Activated CD4-positive, alpha-beta T cell treated with anti-CD3 and anti-CD28 coated beads, Interleukin-2, amount 50 U/mL, for 24 hours (primary cell): ENCODE measurements around the gene EXOC6B.

Experiments
- DNase-seq, 2 donors: peaks; one replicate each; pipeline ENCODE4 v3.0.0-alpha.2; 2020; ENCODE audit warnings: low read depth in 1 of 2, low spot score in 1 of 2

The EXOC6B gene

DNA sequence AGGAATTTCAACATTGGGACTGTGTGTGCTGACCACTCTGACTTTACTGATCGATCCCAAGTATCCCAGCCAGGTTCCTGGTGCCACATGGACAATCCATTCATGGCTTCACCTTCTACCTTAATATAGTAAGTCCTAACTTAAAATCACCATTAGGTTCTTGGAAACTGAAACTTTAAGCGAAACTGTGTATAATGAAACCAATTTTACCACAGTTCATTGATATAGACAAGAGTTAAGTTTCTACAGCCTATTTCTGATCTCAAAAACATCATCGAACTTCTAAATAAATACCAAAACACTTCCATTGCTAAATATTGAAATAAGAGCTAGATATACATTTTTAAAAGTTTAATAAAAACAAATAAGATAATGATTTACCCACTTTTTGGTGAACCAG lies 4.4 kb upstream of the EXOC6B start:
- no peak for DNase-seq

- DNase-seq, result no peak
These were observed 3.1 kb upstream of the EXOC6B start for GRCh38 chr2:72828840-72829507.

GRCh38 chr2:72827966-72828646 lies 2.3 kb upstream of the EXOC6B start:
- DNase-seq, result no peak

- no peak for DNase-seq
These were observed 1.7 kb upstream of the EXOC6B start for GRCh38 chr2:72827487-72827886.

GRCh38 chr2:72826156-72826477 lies 284 bp upstream of the EXOC6B start:
- no peak for DNase-seq

DNA sequence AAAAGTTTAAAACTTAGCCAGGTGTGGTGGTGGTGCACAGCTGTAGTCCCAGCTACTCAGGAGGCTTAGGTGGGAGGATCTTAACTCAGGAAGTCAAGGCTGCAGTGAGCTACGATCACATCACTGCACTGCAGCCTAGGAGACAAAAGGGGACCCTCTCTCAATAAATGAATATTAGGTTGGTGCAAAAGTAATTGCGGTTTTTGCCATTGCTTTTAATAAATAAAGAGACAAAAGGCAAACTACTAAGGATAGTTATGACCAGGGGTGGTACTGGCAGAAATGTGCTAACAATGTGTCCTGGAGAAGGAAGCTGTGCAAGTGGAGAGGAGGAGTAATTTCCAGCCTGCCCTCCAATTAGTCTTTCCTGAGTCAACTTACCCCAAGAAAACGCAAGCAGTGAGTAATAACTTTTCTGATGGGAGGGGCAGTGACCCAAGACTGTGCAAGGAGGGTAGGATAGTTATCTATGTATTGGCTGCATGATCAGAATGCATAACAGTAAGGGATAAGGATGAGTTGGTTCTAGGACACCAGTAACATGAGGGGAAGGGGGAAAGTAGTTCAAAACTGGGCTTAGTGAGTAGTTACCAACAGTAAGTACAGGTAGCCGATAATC lies 1.5 kb downstream of the EXOC6B start:
- peak in 1 of 2 donors; percentile 7 for DNase-seq

GRCh38 chr2:72822794-72823193 lies 3.0 kb downstream of the EXOC6B start:
- no peak for DNase-seq

DNA sequence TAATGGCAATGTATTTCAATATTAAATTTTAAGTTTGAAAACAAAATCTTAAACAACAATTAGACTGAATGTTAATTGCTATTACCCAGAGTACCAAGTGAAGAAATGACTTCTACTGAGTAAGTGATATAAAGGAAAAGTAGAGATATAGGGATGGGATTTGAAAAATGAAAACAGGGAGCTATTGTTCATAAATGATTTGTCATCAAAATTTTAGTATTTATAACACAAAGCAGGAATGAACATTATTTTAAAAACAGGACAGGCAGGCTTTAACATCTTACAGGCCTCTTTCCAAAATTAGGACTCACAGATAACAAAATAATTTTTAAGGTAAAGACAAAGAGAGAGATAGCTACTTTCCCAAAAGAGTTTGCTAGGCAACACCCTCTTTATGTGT lies 3.9 kb downstream of the EXOC6B start:
- no peak for DNase-seq

GRCh38 chr2:72821118-72821517 lies 4.7 kb downstream of the EXOC6B start:
- DNase-seq, result no peak

DNA sequence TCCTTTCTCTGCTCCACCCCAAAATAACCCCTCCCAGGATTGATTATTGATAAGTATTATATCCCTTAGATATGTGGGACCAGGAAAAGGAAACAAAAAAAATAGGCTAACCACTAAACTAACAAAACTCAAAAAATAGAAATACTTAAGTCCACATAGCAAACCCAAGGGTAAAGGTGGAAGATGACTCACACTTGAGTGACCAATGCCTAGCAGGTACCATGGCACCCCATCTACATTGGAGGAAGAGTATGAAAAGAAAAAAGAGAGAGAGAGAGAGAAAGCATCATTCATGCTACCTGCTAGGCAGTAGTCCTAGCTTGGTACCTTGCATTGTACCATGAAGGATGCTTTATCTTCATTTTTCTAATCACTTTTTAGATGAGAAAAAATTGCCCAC lies 6.3 kb downstream of the EXOC6B start:
- DNase-seq, result no peak

GRCh38 chr2:72815655-72816278 lies 10.1 kb downstream of the EXOC6B start:
- no peak for DNase-seq

DNA sequence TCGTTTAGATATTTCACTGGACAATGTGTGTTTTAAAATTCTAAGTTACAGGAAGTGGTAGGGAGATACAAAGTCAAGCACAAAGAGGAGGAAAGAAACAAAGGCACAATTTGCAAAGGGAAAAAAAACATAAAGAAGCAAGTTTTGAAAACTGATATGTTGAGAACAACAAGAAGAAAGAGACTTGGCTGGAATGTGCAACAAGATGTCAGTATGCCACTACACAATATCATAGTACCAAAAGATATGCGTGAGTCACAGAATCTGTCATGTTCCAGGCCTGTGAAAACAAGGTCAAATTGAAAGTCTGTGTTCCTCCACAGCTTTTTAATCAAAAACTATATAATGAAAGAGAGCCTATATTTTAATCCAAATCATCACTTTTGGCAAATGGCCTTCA lies 12.0 kb downstream of the EXOC6B start:
- no peak for DNase-seq

- DNase-seq, result no peak
These were observed 15.7 kb downstream of the EXOC6B start for GRCh38 chr2:72810165-72810564.

DNA sequence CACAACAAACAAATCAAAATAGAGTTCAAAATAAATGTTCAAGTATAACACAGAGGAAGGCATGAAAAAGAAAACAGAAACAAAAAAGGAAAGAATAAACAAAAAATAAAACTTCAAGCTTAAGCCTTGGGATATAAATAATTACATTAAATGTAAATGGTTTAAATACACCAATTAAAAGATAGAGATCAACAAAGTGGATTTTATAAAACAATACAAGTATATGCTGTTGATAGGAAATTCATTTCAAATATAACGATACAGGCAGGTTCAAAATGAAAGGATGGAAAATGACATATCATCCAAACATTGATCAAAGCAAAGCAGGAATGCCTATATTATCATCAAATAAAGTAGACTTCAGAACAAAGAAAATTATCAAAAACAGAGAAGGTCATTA lies 16.7 kb downstream of the EXOC6B start:
- no peak for DNase-seq

DNA sequence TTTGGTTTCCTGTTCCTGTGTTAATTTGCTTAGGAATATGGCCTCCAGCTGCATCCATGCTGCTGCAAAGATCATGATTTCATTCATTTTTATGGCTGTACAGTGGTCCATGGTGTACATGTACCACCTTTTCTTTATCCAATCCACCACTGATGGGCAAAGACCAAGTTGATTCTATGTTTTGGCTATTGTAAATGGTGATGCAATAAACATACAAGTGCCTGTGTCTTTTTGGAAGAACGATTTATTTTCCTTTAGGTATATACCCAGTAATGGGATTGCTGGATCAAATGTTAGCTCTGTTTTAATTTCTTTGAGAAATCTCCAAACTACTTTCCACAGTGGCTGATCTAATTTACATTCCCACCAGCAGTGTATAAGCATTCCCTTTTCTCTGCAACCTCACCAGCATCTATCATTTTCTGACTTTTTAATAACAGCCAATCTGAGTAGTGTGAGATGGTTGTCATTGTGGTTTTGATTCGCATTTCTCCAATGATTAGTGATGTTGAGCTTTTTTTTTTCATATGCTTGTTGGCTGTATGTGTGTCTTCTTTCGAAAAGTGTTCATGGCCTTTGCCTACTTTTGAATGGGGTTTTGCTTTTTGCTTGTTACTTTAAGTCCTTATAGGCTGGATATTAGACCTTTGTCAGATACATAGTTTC lies 19.4 kb downstream of the EXOC6B start:
- no peak for DNase-seq

- DNase-seq, result no peak
These were observed 22.1 kb downstream of the EXOC6B start for GRCh38 chr2:72803626-72804320.

DNA sequence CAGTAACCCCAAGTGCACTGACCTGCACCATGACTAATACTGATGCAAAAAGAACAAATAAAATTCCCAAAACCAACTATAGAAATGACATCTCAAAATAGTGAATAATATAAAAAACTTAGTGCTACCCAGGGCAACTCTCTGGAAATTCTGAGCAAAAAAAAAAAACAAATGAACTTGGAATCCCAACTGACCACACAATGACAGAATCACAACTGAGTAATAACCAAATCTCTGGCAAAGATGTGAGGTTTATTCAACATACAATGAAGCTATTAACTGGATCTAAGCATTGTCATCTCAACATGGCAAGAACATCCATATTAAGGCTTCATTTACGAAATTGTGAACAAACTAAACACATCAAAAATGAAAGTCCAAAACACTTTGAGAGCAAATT lies 22.7 kb downstream of the EXOC6B start:
- no peak for DNase-seq

- no peak for DNase-seq
These were observed 25.3 kb downstream of the EXOC6B start for GRCh38 chr2:72800492-72800891.

GRCh38 chr2:72797740-72798139 lies 28.1 kb downstream of the EXOC6B start:
- no peak for DNase-seq

DNA sequence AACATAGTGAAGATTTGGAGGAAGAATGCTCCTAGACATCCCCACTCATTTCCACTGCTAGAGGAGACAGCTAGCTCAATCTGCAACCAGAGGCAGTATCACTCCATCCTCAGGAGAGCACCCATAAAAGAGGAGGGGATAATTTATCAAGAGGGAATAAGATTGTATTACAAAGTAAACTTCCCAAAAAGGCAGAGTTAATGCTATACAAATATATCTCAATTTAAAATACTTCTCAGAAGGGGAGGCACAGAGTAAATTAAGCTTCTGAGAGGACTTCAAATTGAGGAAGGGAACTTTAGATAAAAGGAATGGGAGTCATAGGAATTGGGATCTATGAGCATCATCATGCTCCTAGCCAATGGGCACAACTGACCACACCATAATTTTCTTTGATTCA lies 29.1 kb downstream of the EXOC6B start:
- DNase-seq, result no peak

GRCh38 chr2:72794572-72794971 lies 31.3 kb downstream of the EXOC6B start:
- DNase-seq, result no peak
